Stimulated activated CD8-positive, alpha-beta memory T cell treated with anti-CD3 and anti-CD28 coated beads, Interleukin-15, amount 100 ng/mL, for 48 hours (primary cell): ENCODE data around the gene CASP9.
"Not testable (repeated sequence)": the region's sequence is repeated elsewhere in the genome, so short reads cannot be mapped to it uniquely, and the experiment has no call there.

Source experiments
- DNase-seq, 2 donors: peaks; one replicate each; pipeline ENCODE4 v3.0.0-alpha.2; 2020; ENCODE audit warnings: low read depth in 2 of 2

CASP9 gene

DNA sequence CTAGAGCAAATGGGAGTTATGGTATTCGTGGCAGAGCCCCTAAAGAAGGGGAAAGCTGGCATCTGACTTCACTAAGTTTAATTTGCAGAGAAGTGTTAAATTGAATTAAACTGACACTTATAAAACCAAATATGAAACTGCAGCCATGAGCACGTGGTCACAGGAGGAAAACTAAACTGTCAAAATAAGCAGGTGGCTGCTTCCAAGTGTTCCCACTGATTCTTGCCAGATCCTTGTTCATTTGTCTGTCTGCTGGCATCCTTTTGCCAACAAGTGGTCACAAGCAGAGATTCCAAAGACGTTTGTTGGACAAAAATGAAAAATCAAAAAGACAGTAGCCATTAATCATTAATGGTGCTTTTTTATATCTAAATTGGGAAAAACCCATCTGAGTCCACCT is 54.7 kb downstream of the CASP9 start:
- no peak for DNase-seq

GRCh38 chr1:15468145-15468544 is 55.9 kb downstream of the CASP9 start:
- no peak for DNase-seq

DNA sequence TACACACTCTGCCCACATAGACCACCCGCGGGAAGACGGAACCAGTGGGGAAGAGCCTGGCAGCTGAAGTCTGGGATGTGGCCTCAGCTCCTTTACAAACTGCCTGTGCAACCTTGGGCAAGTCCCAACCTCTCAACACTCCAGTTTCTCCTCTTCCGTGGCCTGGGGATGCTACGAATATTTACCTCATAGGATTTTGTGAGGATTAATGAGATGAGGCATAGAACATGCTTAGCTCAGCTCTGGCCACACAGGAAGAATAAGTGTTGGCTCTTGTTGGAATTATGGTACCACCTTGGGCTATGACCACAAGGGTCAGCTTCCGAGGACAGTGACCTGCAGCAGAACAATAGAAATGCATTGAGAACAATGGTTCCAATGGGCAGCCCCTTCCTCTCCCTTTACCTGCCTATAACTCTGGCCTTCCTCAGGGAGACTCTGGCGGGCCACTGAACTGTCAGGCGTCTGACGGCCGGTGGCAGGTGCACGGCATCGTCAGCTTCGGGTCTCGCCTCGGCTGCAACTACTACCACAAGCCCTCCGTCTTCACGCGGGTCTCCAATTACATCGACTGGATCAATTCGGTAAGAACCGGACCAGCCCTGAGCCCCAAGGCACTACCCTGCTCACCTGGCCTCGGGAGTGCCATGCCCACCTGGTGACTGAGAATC is 56.9 kb downstream of the CASP9 start:
- not testable (repeated sequence) for DNase-seq

DNA sequence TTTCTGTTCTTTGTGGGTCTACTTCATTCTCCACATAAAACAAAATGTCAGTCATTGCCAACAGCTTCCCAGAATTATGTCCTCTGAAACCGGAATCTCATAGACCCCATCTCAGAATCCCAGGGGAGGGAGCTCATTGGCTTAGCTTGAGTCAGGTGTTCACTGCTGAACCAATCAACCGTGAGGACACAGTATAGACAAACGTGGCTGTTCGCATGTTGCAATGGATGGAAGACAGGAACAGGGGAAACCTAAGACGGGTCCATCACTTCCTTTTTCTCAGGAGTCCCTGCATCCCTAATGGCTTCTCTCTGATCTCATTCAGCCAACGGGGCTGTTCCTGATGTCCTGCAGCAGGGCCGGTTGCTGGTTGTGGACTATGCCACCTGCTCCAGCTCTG is 58.3 kb downstream of the CASP9 start:
- no peak for DNase-seq

GRCh38 chr1:15463926-15464322 is 60.1 kb downstream of the CASP9 start:
- DNase-seq: not testable (repeated sequence)

- DNase-seq: not testable (repeated sequence)
Measured at GRCh38 chr1:15463064-15463800, 60.8 kb downstream of the CASP9 start.

DNA sequence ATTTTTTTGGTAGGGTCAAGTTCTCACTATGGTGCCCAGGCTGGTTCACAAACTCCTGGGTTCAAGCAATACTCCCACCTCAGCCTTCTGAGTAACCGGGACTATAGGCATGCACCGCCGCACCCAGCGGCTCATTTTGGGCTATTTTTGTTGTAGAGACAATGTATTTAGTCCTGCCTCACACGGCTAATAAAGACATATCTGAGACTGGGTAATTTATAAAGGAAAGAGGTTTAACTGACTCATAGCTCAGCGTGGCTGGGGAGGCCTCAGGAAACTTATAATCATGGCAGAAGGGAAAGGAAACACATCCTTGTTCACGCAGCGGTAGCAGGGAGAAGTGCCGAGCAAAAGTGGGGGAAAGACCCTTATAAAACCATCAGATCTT is 63.3 kb downstream of the CASP9 start:
- DNase-seq: no peak

- no peak for DNase-seq
Measured at GRCh38 chr1:15459771-15460707, 64.0 kb downstream of the CASP9 start.

DNA sequence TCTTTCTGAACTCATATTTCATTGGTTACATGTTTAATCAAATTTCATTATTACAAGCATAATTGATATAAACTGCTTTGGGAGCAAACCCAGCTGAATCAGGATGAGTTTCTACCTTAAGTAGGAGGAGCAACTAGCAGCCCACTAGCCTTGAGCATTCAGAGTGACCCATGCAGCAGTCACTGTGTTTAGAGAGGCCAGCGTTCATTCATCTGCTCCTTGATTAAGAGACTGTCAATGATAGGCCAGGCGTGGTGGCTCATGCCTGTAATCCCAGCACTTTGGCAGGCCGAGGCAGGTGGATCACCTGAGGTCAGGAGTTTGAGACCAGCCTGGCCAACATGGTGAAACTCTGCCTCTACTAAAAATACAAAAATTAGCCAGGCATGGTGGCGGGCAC is 65.6 kb downstream of the CASP9 start:
- DNase-seq: not testable (repeated sequence)

DNA sequence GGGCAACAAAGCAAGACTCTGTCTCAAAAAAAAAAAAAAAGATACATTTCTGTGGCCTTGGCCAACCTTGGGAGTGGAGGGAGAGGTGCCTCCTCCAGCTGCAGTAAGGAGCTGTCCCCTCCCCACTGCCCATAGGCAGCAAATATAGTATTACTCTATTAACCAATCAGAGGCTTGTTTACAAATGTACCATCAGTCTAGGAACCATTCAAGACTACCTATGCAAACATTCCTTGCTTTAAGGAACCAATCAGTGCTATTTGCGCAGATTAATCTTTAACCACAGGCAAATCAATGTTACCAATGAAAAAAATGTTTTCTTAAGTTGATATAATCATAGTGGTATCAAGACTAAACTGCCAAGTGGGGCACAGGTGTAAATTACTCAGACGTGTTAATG is 66.4 kb downstream of the CASP9 start:
- DNase-seq: no peak

GRCh38 chr1:15456313-15456954 is 67.6 kb downstream of the CASP9 start, which contains the start of gene CELA2A:
CELA2A (plus strand) TSS chr1:15456732; CDS start chr1:15456754, 22 bp downstream.
- no peak for DNase-seq

DNA sequence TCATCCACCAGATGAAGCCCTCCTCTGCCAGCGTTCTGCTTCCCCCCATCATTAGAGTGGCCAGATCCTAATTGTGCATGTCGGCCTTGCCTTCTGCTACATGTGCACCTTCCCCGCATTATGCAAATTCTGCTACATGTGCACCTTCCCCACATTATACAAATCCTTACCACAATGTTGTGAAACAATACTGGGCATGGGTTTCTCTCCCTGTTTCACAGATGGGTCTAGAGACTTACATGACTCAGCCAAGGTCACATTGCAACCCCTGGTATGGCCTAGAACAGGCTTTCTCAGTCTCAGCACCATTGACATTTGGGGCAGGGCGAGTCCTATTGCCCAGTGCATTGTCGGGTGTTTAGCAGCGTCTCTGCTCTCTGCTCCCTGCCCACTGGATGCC is 68.5 kb downstream of the CASP9 start:
- DNase-seq: no peak

DNA sequence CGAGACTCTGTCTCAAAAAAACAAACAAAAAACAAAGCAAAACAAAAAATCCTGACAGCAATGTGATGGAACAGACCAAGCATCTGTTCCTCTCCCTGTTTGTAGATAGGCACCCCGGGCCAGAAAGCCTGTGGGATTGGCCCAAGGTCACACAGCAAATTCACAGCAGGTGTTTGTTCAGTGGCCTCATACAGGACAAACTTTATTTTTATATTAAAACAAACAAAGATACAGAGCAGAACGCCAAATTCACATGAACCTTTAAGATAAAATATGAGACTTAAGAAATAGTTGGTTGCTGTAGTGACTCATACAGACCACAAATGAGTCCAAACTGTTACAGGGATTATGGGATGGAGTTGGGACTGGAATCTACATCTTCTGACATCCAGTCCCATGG is 69.8 kb downstream of the CASP9 start:
- no peak for DNase-seq

- no peak for DNase-seq
Measured at GRCh38 chr1:15453734-15454133, 70.3 kb downstream of the CASP9 start.

GRCh38 chr1:15452866-15453571 is 71.0 kb downstream of the CASP9 start:
- no peak for DNase-seq

DNA sequence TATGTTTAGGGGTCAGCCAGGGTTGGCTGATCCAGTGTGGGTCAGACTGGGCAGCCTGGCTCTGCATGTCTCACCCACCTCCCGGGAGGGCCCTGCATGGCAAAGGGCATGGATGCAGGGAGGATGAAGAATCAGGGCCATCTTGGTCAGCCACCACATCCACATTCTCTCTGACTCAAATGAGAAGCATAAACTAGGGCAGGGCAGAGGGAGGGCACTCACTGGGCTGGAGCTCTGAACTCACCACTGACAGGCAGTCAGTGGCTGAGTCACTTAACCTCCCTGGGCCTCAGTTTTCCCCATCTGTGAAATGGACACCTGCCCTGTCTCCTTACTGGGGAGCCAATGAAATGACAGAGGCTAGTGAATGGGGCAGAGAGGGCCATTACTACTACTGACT is 71.8 kb downstream of the CASP9 start:
- DNase-seq: no peak

DNA sequence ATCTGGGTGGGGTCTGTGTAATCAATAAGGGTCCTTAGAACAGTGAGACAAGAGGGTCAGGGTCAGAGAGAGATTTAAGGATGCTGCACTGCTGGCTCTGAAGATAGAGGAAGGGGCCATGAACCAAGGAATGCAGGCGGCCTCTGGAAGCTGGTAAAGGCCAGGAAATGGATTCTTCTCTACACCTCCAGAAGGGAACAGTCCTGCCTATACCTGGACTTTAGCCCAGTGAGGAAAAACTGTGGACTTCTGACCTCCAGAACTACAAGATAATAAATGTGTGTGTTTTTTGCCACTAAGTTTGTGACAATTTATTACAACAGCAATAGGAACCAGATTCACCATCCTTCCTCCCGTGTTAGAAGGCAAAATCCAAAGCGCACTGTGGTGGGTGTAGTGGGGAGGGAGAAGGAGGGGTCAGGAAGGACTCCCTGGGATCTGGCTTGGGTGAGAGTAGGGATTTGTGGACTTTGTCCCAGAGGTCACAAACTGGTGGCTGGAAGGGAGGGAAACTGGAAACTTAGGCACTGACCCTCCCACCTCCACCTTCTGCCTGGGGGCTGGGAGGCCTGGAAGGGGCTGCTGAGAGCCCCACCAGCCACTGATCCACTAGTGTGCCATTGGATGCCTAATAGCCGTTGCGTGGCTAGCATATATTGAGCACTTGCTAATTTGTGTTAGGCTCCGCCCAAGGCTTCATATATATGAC is 72.8 kb downstream of the CASP9 start:
- DNase-seq: no peak

DNA sequence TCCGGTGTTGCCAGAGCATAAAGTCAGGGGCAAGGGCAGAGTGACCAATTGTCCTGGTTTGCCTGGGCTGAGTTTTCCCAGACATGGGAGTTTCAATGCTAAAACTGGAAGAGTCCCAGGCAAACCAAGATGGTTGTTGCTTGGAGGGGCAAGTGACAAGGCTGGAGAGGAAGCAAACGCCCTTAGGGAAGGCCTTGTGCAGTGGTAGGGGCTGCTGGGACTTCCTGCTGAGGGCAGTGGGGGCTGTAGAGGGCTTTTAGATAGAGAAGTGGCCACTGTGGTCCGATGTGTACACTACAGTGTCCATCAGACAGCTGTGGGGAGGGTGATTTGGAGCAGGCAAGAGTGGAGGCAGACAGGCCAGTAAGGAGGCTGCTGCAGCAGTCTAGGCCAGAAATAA is 74.4 kb downstream of the CASP9 start:
- no peak for DNase-seq

- no peak for DNase-seq
Measured at GRCh38 chr1:15448877-15449462, 75.0 kb downstream of the CASP9 start.

- DNase-seq: no peak
Measured at GRCh38 chr1:15446212-15446611, 77.8 kb downstream of the CASP9 start.
